HG03060 (cell line): ENCODE data around the gene FANCD2.
"Not testable (repeated sequence)": the region's sequence is repeated elsewhere in the genome, so short reads cannot be mapped to it uniquely, and the experiment has no call there.

ENCODE experiments used
- ATAC-seq: cut with Tn5 transposase; IDR thresholded peaks from one replicate; pipeline ENCODE4 v1.9.1; 2021; ENCODE audit warnings: low read depth, moderate number of reproducible peaks; ENCODE audit not compliant: unreplicated experiment

Gene FANCD2

GRCh38 chr3:10093678-10094077 is 67.4 kb downstream of the FANCD2 start:
- ATAC-seq = no peak

- ATAC-seq = no peak
Observed at GRCh38 chr3:10099041-10099440, 72.8 kb downstream of the FANCD2 start.

GRCh38 chr3:10106919-10107318 is 80.7 kb downstream of the FANCD2 start:
- no peak for ATAC-seq

GRCh38 chr3:10108091-10108490 is 81.9 kb downstream of the FANCD2 start, which contains the start of gene FANCD2OS:
Gene FANCD2OS (minus strand): TSS chr3:10108255. CDS start chr3:10104774, 3,481 bp downstream.
- ATAC-seq = no peak

GRCh38 chr3:10115326-10116137 is 89.3 kb downstream of the FANCD2 start, which contains the start of gene BRK1:
Gene BRK1 (plus strand): TSS chr3:10115675. CDS start chr3:10115702, 27 bp downstream.
- ATAC-seq = peak; percentile 73

GRCh38 chr3:10116138-10116460 is 89.9 kb downstream of the FANCD2 start:
- ATAC-seq = no peak

- no peak for ATAC-seq
Observed at GRCh38 chr3:10116928-10117327, 90.7 kb downstream of the FANCD2 start.

GRCh38 chr3:10119376-10119775 is 93.1 kb downstream of the FANCD2 start:
- no peak for ATAC-seq

GRCh38 chr3:10121064-10121463 is 94.8 kb downstream of the FANCD2 start:
- no peak for ATAC-seq

GRCh38 chr3:10122724-10123123 is 96.5 kb downstream of the FANCD2 start:
- no peak for ATAC-seq

- not testable (repeated sequence) for ATAC-seq
Observed at GRCh38 chr3:10135872-10136271, 109.6 kb downstream of the FANCD2 start.

GRCh38 chr3:10136426-10137005 is 110.3 kb downstream of the FANCD2 start:
- ATAC-seq = no peak

- ATAC-seq = no peak
Observed at GRCh38 chr3:10137178-10137577, 110.9 kb downstream of the FANCD2 start.

- ATAC-seq = no peak
Observed at GRCh38 chr3:10140996-10141546, 114.8 kb downstream of the FANCD2 start.

- ATAC-seq = no peak
Observed at GRCh38 chr3:10142707-10143560, 116.7 kb downstream of the FANCD2 start.

- no peak for ATAC-seq
Observed at GRCh38 chr3:10145685-10146084, 119.4 kb downstream of the FANCD2 start.

GRCh38 chr3:10149226-10149625 is 123.0 kb downstream of the FANCD2 start:
- ATAC-seq = no peak

- no peak for ATAC-seq
Observed at GRCh38 chr3:10150987-10151386, 124.8 kb downstream of the FANCD2 start.
